ENCODE measurements around the gene DFFB.

DFFB gene

GRCh38 chr1:3876716-3877115, 19.4 kb downstream of the DFFB start:
- DNase-seq = no peak

DNA sequence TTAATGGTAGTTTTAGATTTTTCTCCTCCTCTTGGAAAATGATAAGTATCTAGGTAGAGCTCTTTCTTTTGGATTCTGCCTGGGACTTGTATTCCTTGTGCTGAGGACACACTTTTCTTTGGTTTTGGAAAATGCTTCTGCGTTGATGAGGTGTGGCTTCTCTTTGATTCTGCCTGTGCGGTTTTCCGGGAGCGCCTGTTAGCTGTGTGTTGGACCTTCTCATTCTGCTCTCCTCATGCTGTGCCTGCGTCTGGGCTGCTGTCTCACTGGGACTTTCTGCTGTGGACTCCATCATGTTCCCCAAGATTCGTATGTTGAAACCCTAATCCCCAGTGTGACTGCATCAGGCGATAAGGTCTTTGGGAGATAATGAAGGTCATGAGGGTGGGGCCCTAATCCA, 21.8 kb downstream of the DFFB start:
- no peak for DNase-seq

DNA sequence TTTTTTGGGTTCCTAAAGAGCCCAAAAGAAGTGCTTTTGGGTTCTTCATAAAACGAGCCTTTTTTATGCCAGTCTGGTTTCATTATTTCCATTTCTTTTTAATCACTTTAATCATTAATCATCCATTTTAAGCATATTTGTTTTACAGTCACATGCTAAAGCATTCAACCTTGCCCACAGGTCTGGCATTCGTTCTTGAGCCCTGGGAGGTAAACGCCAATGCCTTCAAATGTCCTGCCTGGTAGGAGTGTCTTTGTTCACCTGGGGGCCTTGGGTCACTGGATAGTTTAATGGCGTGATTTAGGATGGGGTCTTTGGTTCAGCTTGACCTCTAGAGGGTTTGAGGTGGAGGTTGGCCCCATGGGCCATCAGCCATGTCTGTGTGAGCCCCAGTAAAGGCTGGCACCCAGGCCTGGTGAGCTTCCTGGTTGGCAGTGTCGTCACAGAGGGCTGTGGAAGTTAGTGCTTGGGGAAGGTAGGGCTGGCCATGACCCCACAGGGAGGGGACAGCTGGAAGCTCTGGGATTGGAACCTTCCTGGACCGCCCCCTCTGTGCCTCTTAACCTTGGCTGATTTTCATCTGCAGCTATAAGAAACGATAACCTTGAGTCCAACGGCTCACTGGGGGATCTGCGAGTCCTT, 22.6 kb downstream of the DFFB start:
- DNase-seq = no peak

GRCh38 chr1:3880429-3881192, 23.3 kb downstream of the DFFB start:
- DNase-seq = no peak

DNA sequence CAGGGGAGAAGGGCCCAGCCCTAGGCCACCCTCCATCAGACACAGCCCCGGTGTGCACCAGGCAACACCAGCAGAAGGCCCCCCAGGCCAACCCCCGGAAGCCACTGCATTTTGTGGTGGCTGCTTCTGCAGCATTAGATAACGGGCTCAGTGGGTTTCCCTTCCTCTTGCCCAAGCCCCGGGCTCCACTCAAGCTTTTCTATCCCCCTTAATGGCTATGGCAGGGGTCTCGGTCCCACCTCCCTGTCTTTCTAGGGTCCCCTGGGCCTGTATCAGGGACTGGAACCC, 23.9 kb downstream of the DFFB start:
- no peak for DNase-seq

GRCh38 chr1:3883194-3883925, 26.1 kb downstream of the DFFB start:
- no peak for DNase-seq

DNA sequence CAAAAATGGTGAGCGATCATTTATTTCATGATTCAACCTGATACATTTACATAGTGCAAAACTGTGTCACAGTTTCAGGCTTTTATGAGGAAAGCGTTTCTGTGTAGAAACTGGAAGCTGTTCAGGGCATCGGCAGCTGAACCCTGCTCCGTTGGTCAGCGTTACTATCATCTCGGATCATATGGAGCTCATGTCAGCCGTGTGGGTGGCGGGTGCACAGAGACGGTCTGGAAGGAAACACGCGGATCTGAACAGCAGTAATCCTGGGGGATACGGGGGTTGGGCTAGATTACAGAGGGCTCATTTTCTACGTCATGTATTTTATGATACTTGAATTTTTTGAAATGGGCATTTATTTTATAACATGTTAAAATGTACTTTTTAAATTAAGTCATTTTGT, 27.7 kb downstream of the DFFB start:
- DNase-seq = no peak

DNA sequence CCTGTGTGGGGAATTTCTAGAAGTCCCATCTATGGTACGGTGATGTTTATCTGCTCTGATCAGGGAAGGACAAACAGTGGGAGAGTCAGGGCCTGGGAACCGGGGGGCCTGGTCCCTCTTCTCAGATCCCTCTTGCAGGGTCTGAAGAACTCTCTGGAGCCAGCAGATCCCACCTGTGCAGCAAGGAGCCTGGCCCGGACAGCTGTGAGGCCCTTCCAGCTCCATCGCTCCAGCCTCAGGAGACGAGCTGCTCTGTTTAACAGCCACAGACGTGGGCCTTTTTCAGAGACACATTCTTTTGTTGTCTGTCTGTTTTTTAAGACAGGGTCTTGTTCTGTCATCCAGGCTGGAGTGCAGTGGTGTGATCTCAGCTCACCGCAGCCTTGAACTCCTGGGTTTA, 28.3 kb downstream of the DFFB start:
- DNase-seq = no peak

DNA sequence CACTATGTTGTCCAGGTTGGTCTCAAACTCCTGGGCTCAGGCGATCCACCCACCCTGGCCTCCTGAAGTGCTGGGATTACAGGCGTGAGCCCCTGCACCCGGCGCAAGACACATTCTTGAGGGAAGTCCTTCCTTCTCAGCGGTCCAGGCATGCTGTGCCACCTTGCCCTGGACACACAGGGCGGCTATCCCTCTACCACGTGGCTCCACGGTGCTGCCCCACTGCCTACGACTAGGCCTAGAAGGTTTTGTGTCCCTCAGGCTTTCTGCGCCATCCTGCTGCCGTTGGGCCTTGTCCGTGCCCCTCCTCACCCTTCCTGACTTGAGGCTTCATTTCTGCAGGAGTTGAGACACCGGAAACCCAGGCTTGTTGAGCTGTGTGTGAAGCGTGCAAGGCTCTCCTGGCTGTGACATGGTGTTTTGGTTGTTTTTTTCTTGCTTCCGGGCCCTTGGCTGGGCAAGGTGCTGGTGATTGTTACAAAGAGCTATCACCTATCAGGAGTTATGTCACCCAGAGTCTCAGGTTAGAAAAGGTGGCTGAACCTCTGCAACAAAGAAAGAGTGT, 28.9 kb downstream of the DFFB start:
- DNase-seq = no peak

- no peak for DNase-seq
Measured at GRCh38 chr1:3886691-3887090, 29.4 kb downstream of the DFFB start.

GRCh38 chr1:3888301-3888700, 31.0 kb downstream of the DFFB start:
- DNase-seq = no peak

- DNase-seq = no peak
Measured at GRCh38 chr1:3889936-3890335, 32.7 kb downstream of the DFFB start.

GRCh38 chr1:3890389-3891328, 33.4 kb downstream of the DFFB start:
- DNase-seq = no peak

DNA sequence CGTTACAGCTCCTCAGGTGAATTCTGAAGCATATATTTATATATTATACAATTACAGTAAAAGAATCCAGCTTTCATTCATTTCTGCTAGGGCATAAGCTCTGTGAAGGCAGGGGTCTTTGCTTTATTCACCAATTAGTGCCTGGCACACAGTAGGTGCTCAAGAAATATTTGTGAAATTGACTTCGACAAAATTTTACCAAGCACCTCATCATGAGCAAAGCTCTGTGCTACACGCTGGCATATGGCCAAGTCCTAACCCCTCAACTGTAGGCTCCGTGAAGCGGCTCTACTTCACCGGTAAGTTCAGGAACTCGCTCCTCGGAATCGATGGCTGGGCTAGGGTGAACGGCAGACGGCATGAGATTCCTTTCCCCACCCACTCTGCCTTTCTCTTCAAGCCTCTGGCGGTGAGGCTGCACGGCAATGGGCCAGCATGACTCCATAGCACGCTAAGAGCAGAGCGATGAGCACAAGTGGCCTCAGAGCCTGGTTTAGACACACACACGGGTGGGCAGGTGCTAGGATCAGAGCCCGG, 34.1 kb downstream of the DFFB start:
- no peak for DNase-seq

GRCh38 chr1:3892748-3893147, 35.5 kb downstream of the DFFB start:
- no peak for DNase-seq

- DNase-seq = no peak
Measured at GRCh38 chr1:3893190-3893589, 35.9 kb downstream of the DFFB start.

DNA sequence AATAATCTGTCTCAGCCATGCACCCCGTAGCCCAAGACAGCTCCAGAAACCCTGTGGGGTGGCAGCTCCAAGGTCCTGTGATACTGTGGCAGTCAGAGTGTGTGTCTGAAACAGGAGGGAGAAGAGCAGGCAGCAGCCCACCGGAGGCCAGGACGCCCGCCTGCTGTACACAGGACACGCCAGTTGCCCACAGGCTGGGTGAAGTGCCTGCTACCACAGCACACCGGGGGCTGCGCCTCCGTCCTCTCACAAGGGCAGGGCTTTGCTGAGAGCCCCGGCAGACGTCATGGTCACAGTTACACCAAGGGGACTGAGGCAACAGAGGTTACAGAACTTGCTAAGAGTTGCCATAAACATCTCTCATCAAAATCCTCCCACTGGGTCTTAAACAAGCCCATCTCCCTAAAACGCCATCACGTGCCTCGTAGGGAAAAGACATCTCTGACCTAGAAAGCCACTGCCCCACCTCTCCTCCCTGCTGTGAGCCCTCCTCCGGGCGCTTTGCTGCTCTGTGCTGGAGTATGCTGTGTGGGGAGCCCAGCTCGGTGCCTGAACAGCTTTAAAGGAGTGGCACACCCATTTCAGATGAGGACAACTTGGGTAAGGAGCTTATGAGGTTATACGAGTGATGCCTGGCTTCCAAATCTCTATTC, 37.5 kb downstream of the DFFB start:
- DNase-seq = no peak

DNA sequence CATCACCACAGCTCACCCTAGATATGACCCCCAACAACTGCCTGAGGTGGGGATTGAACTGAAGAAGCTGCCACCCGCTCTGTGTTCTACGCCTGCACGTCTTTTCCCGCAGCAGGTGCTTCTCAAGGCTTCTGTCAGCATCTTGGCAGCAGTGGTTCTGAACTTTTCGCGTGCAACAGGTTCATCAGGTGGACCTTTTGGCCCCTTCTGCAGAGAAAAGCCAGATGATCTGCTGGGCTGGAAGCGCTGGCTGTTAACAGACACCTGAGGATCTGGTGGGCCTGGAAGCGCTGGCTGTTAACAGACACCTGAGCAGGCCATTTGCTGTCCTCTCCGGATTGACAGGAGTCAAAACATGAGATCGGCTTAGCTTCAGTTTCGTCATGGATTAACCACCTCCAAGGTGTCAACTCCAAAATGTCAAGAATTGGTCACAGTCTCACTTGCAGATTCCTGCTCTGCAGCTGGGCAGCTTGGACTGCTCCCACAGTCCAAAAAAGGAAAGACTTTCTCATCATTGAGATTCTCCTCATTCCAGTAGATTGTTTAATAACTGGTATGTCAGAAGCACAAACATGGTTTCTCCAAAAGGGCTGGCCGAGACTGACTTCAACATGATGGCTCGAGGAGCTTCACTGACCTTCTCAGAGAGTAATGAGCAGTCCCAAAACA, 38.1 kb downstream of the DFFB start:
- DNase-seq = no peak

GRCh38 chr1:3895951-3896325, 38.7 kb downstream of the DFFB start:
- no peak for DNase-seq

GRCh38 chr1:3896396-3897000, 39.2 kb downstream of the DFFB start:
- no peak for DNase-seq

- no peak for DNase-seq
Measured at GRCh38 chr1:3898475-3898735, 41.1 kb downstream of the DFFB start.
